Stimulated activated CD4-positive, alpha-beta T cell treated with anti-CD3 and anti-CD28 coated beads, Interleukin-2, amount 100 ng/mL, for 4 hours (primary cell): ENCODE results near the gene LMO3.

Source experiments
- DNase-seq: peaks from one replicate; pipeline ENCODE4 v3.0.0-alpha.2; 2020; ENCODE audit warnings: low read depth

The LMO3 gene

GRCh38 chr12:16606117-16606200 lies at the start of gene LMO3:
Gene LMO3, minus strand, starts transcription at chr12:16606162. Its CDS starts 5,302 bp downstream, at chr12:16600860.
- no peak for DNase-seq

GRCh38 chr12:16636435-16637055 lies 30.6 kb upstream of the LMO3 start:
- no peak for DNase-seq

- DNase-seq, result no peak
These were observed 28.8 kb upstream of the LMO3 start for GRCh38 chr12:16634786-16635185.

- DNase-seq, result no peak
These were observed 21.0 kb upstream of the LMO3 start for GRCh38 chr12:16626991-16627390.

GRCh38 chr12:16622338-16622737 lies 16.4 kb upstream of the LMO3 start:
- DNase-seq, result no peak

GRCh38 chr12:16619537-16619936 lies 13.6 kb upstream of the LMO3 start:
- DNase-seq, result no peak

GRCh38 chr12:16618256-16618655 lies 12.3 kb upstream of the LMO3 start:
- DNase-seq, result no peak

GRCh38 chr12:16613199-16613598 lies 7.2 kb upstream of the LMO3 start:
- no peak for DNase-seq

GRCh38 chr12:16612647-16613046 lies 6.7 kb upstream of the LMO3 start:
- DNase-seq, result no peak

GRCh38 chr12:16611146-16611545 lies 5.2 kb upstream of the LMO3 start:
- DNase-seq, result no peak

- DNase-seq, result no peak
These were observed 4.8 kb upstream of the LMO3 start for GRCh38 chr12:16610743-16611142.

- DNase-seq, result no peak
These were observed 4.1 kb upstream of the LMO3 start for GRCh38 chr12:16610001-16610585.

GRCh38 chr12:16608946-16609539 lies 3.1 kb upstream of the LMO3 start:
- no peak for DNase-seq

- no peak for DNase-seq
These were observed 2.2 kb upstream of the LMO3 start for GRCh38 chr12:16607906-16608775.

GRCh38 chr12:16606991-16607390 lies 1.0 kb upstream of the LMO3 start:
- DNase-seq, result no peak

- no peak for DNase-seq
These were observed 363 bp upstream of the LMO3 start for GRCh38 chr12:16606201-16606849.

- no peak for DNase-seq
These were observed 283 bp downstream of the LMO3 start for GRCh38 chr12:16605642-16606116.

- DNase-seq, result no peak
These were observed 1.2 kb downstream of the LMO3 start for GRCh38 chr12:16604596-16605252.

- DNase-seq, result no peak
These were observed 1.9 kb downstream of the LMO3 start for GRCh38 chr12:16603916-16604575.

GRCh38 chr12:16603260-16603915 lies 2.6 kb downstream of the LMO3 start:
- DNase-seq, result no peak

- no peak for DNase-seq
These were observed 3.5 kb downstream of the LMO3 start for GRCh38 chr12:16602412-16602811.
